ENCODE data around the gene MCTP1.
"Not testable (repeated sequence)": the region's sequence is repeated elsewhere in the genome, so short reads cannot be mapped to it uniquely, and the experiment has no call there.

MCTP1 gene

DNA sequence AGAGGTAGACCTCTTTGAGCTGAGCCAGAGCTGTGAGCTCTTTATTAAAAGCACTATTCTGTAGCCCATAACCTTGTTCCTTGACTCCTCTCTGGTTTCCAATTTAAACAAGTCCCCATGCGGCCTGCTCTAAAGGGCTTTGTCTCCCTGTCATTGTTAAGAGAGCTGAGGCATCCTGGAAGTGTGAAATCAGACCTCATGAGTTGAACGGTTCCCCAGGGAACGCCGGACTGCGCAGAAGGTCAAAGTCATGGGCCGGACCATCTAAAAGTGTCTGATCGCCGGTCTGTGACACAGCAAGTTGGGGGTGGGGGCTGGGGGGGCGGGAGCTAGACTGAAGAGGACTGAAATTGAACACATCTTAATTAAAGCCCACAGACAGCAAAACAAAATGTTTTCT is 400.6 kb downstream of the MCTP1 start:
- peak; percentile 28 for DNase-seq (ENCODE audit: low spot score)

DNA sequence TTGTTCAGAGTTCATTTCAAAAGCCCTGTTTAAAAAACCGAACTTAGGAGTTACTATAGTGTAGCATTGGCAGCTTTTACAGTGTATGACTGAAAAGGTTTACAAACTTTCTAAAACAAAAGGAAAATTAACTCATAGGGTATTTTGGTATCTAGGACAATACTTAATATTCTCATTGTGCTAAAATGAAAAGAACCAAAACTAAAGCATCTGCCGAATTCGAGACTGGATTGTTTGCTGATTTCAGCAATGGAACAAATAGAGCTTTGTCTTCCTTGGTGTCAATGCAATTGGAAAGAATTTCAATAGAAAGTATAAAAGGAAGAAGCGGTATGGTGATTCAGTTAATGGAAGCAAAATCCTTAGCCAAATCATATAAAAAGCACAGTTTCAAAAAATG is 412.4 kb downstream of the MCTP1 start:
- DNase-seq (ENCODE audit: low spot score): no peak

DNA sequence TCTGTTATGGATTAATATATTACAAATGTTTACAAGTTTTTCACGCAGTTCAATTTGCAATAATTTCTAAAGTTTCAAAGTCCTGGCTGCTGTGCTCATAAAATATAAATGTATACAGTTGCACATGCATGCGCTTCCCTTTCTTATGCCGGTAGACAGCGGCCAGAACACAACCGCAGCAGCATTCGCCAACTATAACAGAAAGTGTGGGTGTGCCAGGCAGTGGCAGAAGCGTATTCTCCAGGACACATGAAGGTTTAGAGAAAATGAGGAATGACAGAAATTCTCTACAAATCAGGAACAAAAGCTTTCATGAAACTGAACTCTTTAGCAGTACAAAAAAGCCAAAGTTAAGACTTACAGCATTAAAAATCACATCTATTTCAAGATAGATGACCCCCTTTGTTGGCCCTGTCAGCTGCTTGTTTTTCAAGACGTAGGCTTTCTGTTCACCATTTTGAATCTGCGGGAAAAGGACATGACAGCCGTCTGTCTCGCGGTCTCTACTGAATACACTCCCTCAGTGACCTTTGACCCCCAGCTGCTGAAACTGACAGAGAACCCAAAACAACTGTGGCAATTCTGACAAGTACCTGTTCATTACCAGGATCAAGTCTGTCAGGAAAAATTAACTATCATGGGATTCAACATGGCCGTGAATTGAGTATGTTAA is 414.2 kb downstream of the MCTP1 start:
- DNase-seq (ENCODE audit: low spot score): no peak

DNA sequence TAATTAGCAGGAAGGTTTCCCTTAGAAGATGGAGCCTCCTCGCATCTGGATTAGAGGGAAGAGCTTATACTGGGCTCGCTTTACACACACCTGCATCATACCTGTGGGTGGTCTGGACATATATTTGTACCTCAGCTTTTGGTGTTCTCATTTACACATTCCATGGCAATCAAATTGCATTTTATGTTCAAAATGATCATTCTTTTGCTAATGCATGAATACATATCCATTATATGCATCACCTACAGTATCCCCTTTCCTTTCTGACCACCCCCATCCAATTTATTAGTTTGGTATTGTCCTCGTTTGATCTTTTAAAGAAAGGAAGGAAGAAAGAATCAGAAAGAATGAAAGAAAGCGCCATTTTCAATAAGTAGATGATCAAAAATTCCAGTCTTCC is 415.0 kb downstream of the MCTP1 start:
- DNase-seq (ENCODE audit: low spot score): no peak

DNA sequence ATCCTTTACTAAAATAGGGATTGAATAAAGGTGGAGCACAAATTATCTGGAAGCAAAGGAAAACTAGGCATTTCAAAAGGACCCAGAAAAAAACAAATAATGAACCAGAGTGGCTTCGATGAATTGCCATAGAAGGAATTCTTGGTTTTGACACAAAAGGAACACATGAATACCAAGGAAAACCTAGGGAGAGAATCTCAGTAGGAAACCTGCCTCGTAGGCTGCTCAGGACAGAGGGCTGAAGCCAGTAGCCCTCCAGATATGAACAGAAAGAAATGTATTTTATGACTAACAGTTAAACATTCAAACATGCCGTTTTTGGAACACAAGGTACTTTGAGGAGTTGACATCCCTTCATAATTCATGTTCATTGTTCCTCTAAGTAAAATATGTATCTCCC is 420.9 kb downstream of the MCTP1 start:
- no peak for DNase-seq (ENCODE audit: low spot score)

DNA sequence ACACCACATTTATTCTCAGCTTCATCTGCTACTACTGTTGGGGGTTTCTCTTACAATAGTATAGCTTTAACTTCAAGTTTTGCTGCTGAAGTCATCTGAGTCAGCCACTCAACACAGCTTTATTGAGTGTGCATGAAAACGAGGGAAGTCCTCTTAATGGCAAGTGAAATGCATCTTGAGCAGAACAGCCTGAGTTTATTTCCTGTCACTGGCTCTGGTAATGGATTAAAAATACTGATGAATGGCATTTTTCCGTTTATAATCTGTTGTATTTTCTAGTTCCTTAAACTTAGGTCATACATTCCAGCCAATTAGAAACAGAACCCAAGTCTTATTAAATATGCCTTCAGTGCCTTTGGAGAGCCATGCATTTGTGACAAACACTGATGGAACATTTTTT is 427.8 kb downstream of the MCTP1 start:
- no peak for DNase-seq (ENCODE audit: low spot score)

DNA sequence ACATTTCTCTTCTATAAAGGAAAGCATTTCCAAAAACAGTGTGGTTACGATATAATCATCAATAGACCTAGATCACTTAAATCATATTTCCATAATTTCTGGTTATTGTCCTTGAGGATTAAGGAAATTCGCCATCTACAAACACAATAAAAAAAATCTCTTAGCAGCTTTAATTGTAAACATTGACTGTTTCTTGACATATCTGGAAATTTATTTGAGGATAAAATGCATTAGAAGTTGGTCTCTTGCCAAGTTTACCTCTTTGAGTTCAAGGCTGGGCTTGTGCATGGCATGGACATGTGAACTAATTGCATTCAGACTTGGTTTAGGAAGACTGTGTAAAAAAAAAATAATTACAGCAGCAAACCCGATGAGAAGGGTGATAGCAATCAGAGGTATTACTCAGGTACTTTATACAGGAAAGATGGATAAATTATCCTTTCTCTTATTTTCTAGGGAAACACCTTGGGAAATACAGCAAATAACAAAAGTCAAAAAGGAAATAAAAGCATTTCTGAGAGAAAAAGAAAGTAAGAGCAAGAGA is 428.6 kb downstream of the MCTP1 start:
- no peak for DNase-seq (ENCODE audit: low spot score)

DNA sequence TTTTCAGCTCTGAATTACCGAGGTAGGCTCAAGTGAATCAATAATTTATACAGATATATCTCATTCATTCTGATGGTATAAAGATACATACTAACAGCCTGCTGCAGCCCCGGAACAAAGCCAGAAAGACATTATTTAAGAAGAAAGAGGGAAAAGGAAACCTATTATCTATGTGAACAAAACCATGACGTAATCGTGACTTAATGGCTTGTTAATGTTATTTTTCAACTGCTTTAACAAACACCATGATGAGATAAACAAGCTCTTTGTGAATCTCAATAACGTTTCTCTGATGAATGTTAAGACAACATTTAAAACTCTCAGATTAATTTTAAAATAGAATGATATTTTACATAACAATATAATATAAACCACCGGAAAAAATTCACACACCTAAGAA is 429.4 kb downstream of the MCTP1 start:
- DNase-seq (ENCODE audit: low spot score): no peak

DNA sequence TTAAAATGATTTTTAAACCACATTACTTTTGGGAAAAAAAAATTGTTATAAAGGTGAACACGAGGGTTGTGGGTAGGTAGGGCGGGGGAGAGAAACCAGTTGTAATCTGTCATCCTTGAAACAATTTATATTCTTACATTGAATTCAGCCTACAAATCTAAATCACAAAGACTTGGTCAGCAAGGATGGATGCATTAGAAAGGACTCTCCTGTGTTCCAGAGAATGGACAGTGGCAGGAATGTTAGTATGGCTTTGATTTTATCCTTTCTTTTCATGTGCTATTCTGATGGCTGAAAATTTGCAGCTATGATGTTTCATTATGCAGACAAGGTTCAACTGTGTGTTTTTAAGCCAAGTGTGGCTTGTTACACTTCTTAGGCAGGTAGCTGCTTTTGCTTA is 431.8 kb downstream of the MCTP1 start:
- no peak for DNase-seq (ENCODE audit: low spot score)

DNA sequence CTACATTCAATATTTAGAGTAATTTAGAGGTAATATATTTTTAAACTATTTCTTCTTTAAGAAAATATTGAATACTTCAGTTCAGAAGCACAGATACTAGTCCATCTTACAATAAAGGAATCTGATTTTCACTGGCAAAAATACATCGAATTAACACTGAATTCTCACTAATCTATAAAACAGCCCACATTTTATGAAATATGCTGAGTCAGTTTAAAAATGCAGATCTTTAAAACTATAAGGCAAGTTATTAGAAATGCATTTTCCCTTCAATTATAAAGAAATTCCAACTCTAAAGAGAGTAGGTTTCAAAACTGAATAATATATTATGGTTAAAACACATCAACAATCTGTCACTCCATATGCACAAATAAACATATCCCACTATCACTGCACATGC is 433.9 kb downstream of the MCTP1 start:
- DNase-seq (ENCODE audit: low spot score): no peak

DNA sequence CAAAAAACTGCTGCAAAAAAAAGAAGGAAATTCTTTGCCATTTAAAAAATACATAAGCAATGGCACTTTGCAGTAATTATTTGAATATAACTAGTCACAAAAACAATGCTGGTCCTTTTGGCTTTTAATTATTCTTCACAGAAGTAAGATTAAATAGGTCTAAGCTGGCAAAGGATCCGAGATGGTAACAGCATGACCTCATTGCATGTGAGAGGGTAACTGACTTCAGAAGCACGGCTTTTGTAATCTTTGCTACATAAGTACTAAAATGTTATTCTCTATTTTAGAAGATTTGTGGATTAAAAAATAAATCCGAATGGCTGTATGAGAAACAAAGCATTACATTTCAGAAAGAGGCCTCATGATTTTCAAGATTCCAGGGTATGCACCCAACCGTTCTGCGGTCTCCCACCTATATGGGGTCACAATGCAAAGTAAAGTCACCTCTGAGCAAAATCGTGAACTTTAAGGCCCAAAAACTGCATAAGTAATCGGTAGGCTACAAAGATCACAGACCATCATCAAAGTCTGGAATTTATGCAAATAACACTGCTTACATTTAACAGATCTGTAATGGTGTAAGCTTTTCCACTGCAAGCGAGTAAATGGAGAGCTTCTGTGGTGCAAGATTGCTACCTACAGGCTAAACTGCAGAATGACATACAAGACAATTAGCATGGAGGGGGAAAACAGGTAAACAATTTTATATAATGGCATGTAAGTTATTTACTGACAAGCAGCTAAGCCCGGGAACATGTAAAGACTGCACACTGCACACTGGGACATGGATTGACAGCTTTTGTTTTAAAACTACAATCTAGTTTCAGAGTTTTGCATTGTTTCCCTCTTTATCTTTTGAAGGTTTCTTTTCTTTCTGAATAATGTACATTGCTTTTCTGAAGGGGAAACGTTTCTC is 434.8 kb downstream of the MCTP1 start:
- peak; percentile 55 for DNase-seq (ENCODE audit: low spot score)

DNA sequence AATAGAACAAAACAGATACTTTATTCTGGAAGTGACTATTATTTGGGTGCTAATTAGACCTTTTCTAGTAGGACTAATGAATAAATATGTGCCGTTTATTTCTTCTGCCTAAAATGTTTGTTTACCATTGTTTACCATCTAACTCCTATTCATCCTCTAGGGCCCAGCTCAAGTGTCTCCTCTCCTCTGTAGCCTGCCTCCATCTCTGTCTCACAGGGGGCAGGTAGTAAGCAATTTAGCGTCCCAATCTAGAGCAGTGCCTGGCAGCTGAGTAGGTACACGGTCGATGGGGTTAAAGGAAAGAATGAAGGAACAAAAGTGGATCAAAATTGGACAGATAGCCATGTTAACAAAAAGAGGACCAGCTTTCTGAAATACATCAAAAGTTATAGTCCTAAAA is 435.6 kb downstream of the MCTP1 start:
- no peak for DNase-seq (ENCODE audit: low spot score)

DNA sequence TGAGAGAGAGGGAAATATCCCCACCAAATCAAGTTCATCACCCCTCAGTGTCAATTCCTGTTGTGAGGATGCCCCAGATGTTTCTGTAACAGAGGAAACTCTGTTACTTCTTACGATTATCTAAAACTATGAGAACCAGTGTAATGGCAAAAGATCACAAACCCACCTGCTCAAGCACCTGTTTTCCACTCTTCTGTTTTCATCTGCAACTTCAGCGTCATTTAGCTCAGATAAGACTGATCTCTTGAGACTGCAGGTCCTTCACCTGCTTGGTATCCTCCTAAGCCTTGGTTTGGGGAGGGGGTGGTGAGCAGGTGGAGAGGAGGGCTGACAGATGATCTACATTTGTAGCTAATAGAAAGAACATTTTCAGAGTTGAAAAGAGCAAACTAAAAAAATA is 437.2 kb downstream of the MCTP1 start:
- no peak for DNase-seq (ENCODE audit: low spot score)

DNA sequence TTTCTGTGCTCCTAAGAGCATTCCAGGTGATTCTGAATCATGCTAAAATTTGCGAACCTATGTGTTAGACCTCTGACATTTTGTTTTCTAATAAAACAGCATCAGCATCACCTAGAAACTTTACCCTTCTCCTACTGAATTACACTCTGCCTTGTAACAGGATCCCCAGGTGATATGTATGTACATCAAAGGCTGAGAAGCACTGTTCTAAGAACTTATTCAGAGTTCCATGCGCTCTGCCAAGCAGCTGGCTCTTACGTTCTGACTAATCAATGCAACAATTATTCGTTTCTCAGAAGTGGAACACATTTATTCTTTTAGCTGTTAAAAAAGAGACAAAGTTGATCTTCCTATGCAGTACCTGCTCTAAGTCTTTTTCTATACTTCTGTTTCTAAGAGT is 437.9 kb downstream of the MCTP1 start:
- DNase-seq (ENCODE audit: low spot score): no peak

DNA sequence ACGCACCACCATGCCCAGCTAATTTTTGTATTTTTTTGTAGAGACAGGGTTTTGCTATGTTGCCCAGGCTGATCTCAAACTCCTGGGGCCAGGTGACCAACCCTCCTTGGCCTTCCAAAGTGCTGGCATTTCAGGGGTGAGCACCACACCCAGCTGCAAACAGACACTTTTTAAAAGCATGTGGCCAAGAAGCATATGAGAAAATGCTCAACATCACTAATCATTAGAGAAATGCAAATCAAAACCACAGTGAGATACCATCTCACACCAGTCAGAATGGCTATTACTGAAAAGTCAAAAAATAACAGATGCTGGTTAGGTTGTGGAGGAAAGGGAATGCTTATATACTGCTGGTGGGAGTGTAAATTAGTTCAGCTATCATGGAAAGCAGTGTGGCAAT is 439.2 kb downstream of the MCTP1 start:
- DNase-seq (ENCODE audit: low spot score): not testable (repeated sequence)

DNA sequence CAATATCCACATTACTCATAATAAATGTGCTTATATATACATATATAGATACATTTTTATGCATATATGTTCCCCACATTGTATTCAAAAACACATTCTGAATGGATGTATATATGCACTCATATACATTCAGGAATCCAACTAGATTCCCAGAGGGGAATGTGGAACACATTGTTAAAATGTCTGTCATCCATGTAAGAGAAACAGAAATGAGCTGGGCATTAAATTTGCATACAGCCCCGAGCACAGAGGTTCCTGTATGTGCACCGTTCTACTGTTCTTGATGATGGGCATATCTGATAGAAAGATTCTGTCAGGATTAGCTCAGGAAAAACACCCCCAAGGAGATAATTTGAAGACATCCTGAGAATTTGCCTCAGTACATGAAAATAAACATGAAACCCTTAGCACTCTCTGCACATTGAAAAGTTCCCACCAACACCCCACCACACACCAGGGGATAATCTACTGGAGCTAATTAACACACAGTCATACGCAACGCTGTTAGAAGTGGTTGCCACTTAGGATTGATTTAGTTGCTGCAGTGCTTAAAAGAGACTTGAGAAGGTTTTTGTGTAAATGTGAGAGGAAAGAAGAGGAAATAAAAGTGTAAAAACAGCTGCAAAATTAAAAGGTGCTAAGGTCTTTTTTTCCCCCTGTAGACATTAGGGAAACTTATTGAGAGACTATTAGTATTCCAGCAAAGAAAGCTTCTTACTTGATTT is 443.1 kb downstream of the MCTP1 start:
- DNase-seq (ENCODE audit: low spot score): no peak

DNA sequence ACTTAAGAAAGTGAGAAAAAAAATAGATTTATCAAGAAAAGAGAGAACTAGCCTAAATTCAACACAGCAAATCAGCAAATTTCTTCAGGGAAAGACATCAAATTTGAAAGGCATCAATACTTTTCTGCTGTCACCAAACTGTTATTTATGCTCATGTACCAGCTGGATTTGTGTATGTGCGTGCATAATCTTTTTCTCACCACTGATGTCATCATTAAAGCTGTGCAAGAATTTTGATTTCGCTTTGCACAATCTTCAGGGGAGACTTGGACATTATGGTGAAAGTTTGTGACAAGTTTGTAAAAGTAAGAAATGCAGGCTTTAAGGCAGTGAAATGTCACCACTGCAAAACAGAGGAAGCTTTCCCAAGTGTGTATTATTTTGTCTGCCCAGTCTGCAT is 451.0 kb downstream of the MCTP1 start:
- DNase-seq (ENCODE audit: low spot score): no peak

DNA sequence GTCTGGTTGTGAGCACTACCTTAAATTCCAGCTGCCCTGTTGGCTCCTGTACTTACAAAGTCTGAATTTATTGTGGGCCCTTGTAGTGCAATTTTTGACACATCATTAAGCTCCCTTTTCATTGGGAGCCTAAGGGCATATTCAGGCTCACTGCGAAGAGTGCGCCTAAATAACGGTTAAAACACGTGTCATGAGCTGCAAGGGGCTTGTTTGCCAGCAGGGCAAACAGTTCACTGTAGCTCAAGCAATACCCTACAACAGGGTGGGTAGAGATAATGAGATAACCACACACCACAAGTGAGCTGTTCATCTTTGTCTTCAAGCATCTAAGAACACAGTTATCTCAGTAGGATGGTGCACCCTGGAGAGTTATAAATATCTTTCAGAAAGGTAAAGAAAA is 452.2 kb downstream of the MCTP1 start:
- DNase-seq (ENCODE audit: low spot score): no peak

DNA sequence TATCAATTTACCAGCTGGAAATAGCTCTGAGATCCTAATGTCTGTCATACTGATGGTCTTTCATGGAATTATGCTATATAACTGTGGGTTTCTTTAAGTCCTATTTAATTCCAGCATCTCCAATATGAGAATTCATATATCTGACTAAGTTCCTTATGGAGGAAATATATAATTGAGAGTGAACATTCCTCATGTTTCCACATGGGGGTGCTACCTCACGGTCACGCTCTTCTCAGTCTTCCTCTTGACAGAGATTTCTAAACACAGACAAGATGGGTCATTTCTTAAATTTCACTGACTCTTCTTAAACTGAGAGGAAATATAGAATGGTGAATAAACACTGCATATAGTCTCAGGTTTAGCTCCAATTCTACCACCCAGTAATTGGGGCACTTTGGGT is 454.4 kb downstream of the MCTP1 start:
- DNase-seq (ENCODE audit: low spot score): no peak

DNA sequence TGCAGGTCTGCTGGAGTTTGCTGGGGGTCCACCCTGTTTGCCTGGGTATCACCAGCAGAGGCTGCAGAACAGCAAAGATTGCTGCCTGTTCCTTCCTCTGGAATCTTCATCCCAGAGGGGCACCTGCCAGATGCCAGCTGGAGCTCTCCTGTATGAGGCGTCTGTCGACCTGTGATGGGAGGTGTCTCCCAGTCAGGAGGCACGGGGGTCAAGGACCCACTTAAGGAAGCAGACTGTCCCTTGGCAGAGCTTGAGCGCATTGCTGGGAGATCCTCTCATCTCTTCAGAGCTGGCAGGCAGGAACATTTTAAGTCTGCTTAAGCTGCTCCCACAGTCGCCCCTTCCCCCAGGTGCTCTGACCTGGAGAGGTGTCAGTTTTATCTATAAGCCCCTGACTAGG is 456.7 kb downstream of the MCTP1 start:
- DNase-seq (ENCODE audit: low spot score): not testable (repeated sequence)

DNA sequence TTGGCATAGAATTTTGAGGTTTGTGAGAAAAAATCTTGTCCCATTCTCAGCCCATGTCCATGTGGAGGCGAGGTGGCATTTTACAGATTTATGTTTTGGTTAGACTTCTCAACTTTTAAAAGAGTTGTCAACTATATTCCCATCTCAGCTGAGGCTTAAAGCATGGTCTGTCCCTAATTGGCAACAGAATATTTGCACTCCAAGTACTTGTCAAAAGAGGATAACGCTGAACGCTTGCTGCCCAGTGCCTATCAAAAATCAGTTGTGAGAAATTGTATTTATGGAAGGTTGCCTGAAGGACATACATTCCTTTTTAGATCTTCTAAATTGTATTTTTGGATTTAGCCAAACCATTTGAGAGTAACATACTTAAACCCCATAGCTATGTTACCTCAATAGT is 464.4 kb downstream of the MCTP1 start:
- DNase-seq (ENCODE audit: low spot score): no peak

DNA sequence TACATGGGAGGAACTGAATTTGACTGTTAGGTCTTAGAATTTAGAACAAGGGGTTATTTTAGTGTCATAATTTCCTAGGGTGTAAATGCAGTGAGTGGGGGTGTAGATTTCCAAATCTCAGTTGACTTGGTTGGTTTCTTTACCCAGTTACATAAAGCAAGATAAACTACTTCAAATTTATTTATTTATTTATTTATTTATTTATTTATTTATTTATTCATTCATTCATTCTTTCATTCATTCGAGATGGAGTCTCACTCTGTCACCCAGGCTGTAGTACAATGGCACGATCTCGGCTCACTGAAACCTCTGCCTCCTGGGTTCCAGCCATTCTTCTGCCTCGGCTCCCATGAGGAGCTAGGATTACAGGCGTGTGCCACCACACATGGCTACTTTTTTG is 466.0 kb downstream of the MCTP1 start:
- no peak for DNase-seq (ENCODE audit: low spot score)
